HEK293 (cell line): ENCODE results near the gene BTRC.
A peak's percentile ranks its signal among the peaks of the same experiment; 100 is the strongest.

Experiments used
- CTCF ChIA-PET: fragments of 350-600 bp; formaldehyde crosslinking; extraction: SDS; loops from one replicate; lab custom pipeline; 2021; ENCODE audit warnings: antibody characterized with exemption; lab: Yijun Ruan, JAX
- POLR2A ChIA-PET: fragments of 300-600 bp; formaldehyde crosslinking; extraction: SDS; loops from one replicate; lab custom pipeline; 2020; ENCODE audit warnings: antibody characterized with exemption, inconsistent platforms; lab: Yijun Ruan, JAX
- H3K27ac ChIP-seq: fragments of 200-500 bp; sonication (Bioruptor generic); 2 replicates; pipeline ENCODE4 v1.5.1; 2014; ENCODE audit warnings: low read depth, low read length, control low read depth, inconsistent platforms; ENCODE audit errors: extremely low read depth
- H3K36me3 ChIP-seq, 2 experiments: fragments of 200-500 bp in 1 of 2; sonication (Bioruptor generic) in 1 of 2; 1 replicate in 1 of 2; 2 replicates in 1 of 2; pipeline ENCODE4 v1.5.1; 2014 to 2017; ENCODE audit warnings: inconsistent platforms in 2 of 2, low read length in 2 of 2; ENCODE audit not compliant: control insufficient read depth in 2 of 2, insufficient read depth in 1 of 2
- H3K4me1 ChIP-seq: fragments of 200-500 bp; sonication (Bioruptor generic); 2 replicates; pipeline ENCODE4 v1.5.1; 2014; ENCODE audit warnings: mild to moderate bottlenecking, low read length, inconsistent platforms; ENCODE audit not compliant: control insufficient read depth, insufficient read depth
- H3K4me3 ChIP-seq: 2 replicates; pipeline ENCODE4 v1.5.1; 2011; ENCODE audit warnings: low read depth, mild to moderate bottlenecking, control low read depth, low read length, moderate library complexity
- H3K9me3 ChIP-seq: fragments of 200-500 bp; sonication (Bioruptor generic); 2 replicates; pipeline ENCODE4 v1.5.1; 2014; ENCODE audit warnings: low read depth, low read length, inconsistent platforms; ENCODE audit not compliant: control insufficient read depth, insufficient read depth
- BCL11A ChIP-seq: fragments of 450-650 bp; formaldehyde crosslinking; IDR thresholded peaks from 2 replicates; pipeline ENCODE4 v1.5.1; 2016; ENCODE audit warnings: low read depth, missing biosample characterization, missing genetic modification characterization
- EGR2 ChIP-seq: fragments of 450-650 bp; formaldehyde crosslinking; IDR thresholded peaks from 2 replicates; pipeline ENCODE4 v1.5.1; 2016; ENCODE audit warnings: low read depth, missing biosample characterization, missing genetic modification characterization
- GLIS2 ChIP-seq: fragments of 450-650 bp; formaldehyde crosslinking; IDR thresholded peaks from 2 replicates; pipeline ENCODE4 v1.5.1; 2016; ENCODE audit warnings: missing biosample characterization, missing genetic modification characterization
- KLF8 ChIP-seq: fragments of 450-650 bp; formaldehyde crosslinking; IDR thresholded peaks from 2 replicates; pipeline ENCODE4 v1.5.1; 2016; ENCODE audit warnings: missing biosample characterization, missing genetic modification characterization
- PRDM1 ChIP-seq: fragments of 450-650 bp; formaldehyde crosslinking; IDR thresholded peaks from 2 replicates; pipeline ENCODE4; 2016; ENCODE audit warnings: missing biosample characterization, missing genetic modification characterization
- SALL2 ChIP-seq: fragments of 450-650 bp; formaldehyde crosslinking; IDR thresholded peaks from 2 replicates; pipeline ENCODE4 v1.5.0; 2017; ENCODE audit warnings: missing biosample characterization, mild to moderate bottlenecking, missing genetic modification characterization, borderline replicate concordance
- YY2 ChIP-seq: fragments of 450-650 bp; formaldehyde crosslinking; IDR thresholded peaks from 2 replicates; pipeline ENCODE4 v1.5.1; 2016; ENCODE audit warnings: missing biosample characterization, missing genetic modification characterization
- ZBTB8A ChIP-seq: fragments of 450-650 bp; formaldehyde crosslinking; IDR thresholded peaks from 2 replicates; pipeline ENCODE4 v1.5.1; 2016; ENCODE audit warnings: missing biosample characterization, missing genetic modification characterization
- ZEB2 ChIP-seq: fragments of 450-650 bp; formaldehyde crosslinking; IDR thresholded peaks from 2 replicates; pipeline ENCODE4 v1.5.1; 2016; ENCODE audit warnings: missing biosample characterization, missing genetic modification characterization
- ZNF121 ChIP-seq: fragments of 450-650 bp; formaldehyde crosslinking; IDR thresholded peaks from 2 replicates; pipeline ENCODE4 v1.5.1; 2016; ENCODE audit warnings: missing biosample characterization, missing genetic modification characterization
- ZNF138 ChIP-seq: fragments of 450-650 bp; formaldehyde crosslinking; IDR thresholded peaks from 2 replicates; pipeline ENCODE4 v1.5.1; 2016; ENCODE audit warnings: missing biosample characterization, missing genetic modification characterization, borderline replicate concordance
- ZNF16 ChIP-seq: fragments of 450-650 bp; formaldehyde crosslinking; IDR thresholded peaks from 2 replicates; pipeline ENCODE4 v1.5.1; 2016; ENCODE audit warnings: low read depth, missing biosample characterization, missing genetic modification characterization
- ZNF175 ChIP-seq: fragments of 450-650 bp; formaldehyde crosslinking; IDR thresholded peaks from 2 replicates; pipeline ENCODE4 v1.5.1; 2016; ENCODE audit warnings: missing biosample characterization, missing genetic modification characterization
- ZNF311 ChIP-seq: fragments of 450-650 bp; formaldehyde crosslinking; IDR thresholded peaks from 2 replicates; pipeline ENCODE4 v1.5.1; 2017; ENCODE audit warnings: missing biosample characterization, missing genetic modification characterization, borderline replicate concordance
- ZNF394 ChIP-seq: fragments of 450-650 bp; formaldehyde crosslinking; IDR thresholded peaks from 2 replicates; pipeline ENCODE4 v1.5.1; 2016; ENCODE audit warnings: missing biosample characterization, missing genetic modification characterization, mild to moderate bottlenecking, moderate library complexity, borderline replicate concordance
- ZNF571 ChIP-seq: fragments of 450-650 bp; formaldehyde crosslinking; IDR thresholded peaks from 2 replicates; pipeline ENCODE4 v1.5.0; 2017; ENCODE audit warnings: missing biosample characterization, missing genetic modification characterization
- ZNF596 ChIP-seq: fragments of 450-650 bp; IDR thresholded peaks from 2 replicates; pipeline ENCODE4 v1.5.0; 2018; ENCODE audit warnings: missing biosample characterization, mild to moderate bottlenecking, missing genetic modification characterization, moderate library complexity
- ZNF623 ChIP-seq: fragments of 450-650 bp; formaldehyde crosslinking; IDR thresholded peaks from 2 replicates; pipeline ENCODE4 v1.5.1; 2016; ENCODE audit warnings: missing biosample characterization, missing genetic modification characterization
- ZNF660 ChIP-seq: fragments of 450-650 bp; IDR thresholded peaks from 2 replicates; pipeline ENCODE4 v1.5.1; 2018; ENCODE audit warnings: missing biosample characterization, mild to moderate bottlenecking, missing genetic modification characterization
- TF ChIP-seq, protein P1 (sequence below): fragments of 450-650 bp; formaldehyde crosslinking; IDR thresholded peaks from 2 replicates; pipeline ENCODE4 v1.5.1; 2016; ENCODE audit warnings: missing biosample characterization, missing genetic modification characterization
- TF ChIP-seq, protein P2 (sequence below): fragments of 450-650 bp; formaldehyde crosslinking; IDR thresholded peaks from 2 replicates; pipeline ENCODE4 v1.5.1; 2016; ENCODE audit warnings: missing biosample characterization, missing genetic modification characterization, borderline replicate concordance
- TF ChIP-seq, protein P3 (sequence below): fragments of 450-650 bp; formaldehyde crosslinking; IDR thresholded peaks from 2 replicates; pipeline ENCODE4 v1.5.1; 2017; ENCODE audit warnings: missing biosample characterization, missing genetic modification characterization

Gene BTRC

DNA sequence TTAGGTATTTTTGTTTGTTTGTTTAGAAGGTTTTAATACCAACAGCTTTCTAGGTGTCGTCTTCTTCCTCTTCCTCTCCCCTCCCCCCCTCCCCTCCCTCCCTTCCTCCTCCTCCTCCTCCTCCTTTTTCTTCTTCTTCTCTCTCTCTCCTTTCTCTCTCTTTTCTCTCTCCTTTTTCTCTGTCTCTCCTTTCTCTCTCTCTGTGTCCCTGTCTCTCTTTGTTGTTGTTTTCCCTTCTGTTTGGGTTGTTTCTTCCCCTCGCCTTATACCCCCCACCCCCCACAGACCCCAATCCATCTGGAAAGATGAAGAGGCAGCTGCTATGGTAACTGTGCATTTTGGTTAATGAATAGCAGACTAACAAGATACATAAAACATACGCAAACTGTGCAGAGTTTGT lies 75.5 kb downstream of the BTRC start:
- CTCF ChIA-PET = interaction anchor here (0.8 to 1.4 kb wide), 2 partner anchors 10 to 121 kb away, joined by 3 to 7 read pairs; no protein-coding TSS in a partner anchor
- POLR2A ChIA-PET = no interaction called here
- TF ChIP-seq ZNF596 (tag by site-specific recombination) (peak; percentile 86), ZNF623 (tag by site-specific recombination) (no peak), PRDM1 (tag by site-specific recombination) (peak; percentile 85), GLIS2 (tag by site-specific recombination) (no peak), ZNF311 (tag by site-specific recombination) (no peak), ZNF394 (no peak), BCL11A (tag by site-specific recombination) (no peak)
- TF ChIP-seq, protein P1, sequence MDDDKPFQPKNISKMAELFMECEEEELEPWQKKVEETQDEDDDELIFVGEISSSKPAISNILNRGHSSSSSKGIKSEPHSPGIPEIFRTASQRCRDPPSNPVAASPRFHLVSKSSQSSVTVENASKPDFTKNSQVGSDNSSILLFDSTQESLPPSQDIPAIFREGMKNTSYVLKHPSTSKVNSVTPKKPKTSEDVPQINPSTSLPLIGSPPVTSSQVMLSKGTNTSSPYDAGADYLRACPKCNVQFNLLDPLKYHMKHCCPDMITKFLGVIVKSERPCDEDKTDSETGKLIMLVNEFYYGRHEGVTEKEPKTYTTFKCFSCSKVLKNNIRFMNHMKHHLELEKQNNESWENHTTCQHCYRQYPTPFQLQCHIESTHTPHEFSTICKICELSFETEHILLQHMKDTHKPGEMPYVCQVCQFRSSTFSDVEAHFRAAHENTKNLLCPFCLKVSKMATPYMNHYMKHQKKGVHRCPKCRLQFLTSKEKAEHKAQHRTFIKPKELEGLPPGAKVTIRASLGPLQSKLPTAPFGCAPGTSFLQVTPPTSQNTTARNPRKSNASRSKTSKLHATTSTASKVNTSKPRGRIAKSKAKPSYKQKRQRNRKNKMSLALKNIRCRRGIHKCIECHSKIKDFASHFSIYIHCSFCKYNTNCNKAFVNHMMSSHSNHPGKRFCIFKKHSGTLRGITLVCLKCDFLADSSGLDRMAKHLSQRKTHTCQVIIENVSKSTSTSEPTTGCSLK (tag by site-specific recombination) = no peak

DNA sequence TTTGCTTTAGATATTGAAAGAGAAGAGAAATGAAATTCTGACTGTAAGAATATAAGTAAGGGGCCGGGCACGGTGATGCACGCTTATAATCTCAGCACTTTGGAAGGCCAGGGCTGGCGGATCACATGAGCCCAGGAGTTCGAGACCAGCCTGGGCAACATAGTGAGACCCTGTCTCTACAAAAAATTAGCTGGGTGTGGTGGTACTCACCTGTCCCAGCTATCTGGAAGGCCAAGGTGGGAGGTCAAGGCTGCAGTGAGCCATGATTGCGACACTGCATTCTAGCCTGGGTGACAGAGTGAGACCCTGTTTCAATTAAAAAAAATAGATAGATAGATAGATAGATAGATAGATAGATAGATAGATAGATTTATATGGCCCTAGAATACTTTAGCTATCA lies 82.3 kb downstream of the BTRC start:
- peak; percentile 74; the same call in 1 of the 2 replicates for TF ChIP-seq ZNF121 (tag by site-specific recombination)
- TF ChIP-seq YY2 = no peak
- ChIA-PET CTCF (interaction anchor here (0.5 to 2.8 kb wide), 5 partner anchors 14 to 498 kb away, joined by 3 to 14 read pairs (median 4); no protein-coding TSS in a partner anchor), POLR2A (no interaction called here)
- Histone ChIP-seq H3K27ac (no peak overlapping the region), H3K4me3 (no peak overlapping the region), H3K36me3 (no peaks in the 10 kb centered on the region; a peak in 1 of 3 replicates), H3K9me3 (no peaks in the 10 kb centered on the region), H3K4me1 (peaks cover 8% of the 10 kb centered on the region)

More for the DNA sequence above, 75.5 kb downstream of the BTRC start:
- Histone ChIP-seq H3K36me3 (no peaks in the 10 kb centered on the region; a peak in 1 of 3 replicates), H3K27ac (no peak overlapping the region), H3K9me3 (no peaks in the 10 kb centered on the region), H3K4me1 (no peaks in the 10 kb centered on the region), H3K4me3 (no peak overlapping the region)

DNA sequence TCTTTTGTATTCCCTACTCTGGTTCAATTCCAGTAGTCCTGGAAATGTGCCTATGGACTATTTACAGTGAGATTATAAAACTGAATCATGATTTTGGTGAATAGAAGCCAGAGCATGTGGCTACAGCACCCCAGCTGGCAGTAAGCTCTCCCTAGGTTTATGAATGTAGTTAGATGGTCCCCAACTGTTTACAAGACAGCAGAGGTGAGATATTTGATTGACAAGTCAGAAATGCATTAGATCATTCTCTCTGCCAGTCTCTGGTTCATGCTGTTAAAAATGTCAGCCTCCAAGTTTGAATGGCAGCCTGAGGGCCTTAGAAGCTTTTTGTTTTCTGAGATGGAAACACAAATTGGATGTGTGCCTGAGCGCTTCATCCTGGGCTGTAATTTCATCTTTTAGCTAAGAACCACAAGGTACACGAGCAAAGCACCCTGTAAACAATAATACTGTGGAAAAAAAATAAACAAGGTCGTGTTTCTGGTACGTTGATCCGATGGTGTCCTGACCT lies 85.0 kb downstream of the BTRC start:
- H3K4me1 ChIP-seq = peaks cover 14% of the 10 kb centered on the region
- ChIA-PET CTCF (interaction anchor here (1.4 to 9.8 kb wide), 6 partner anchors 9 to 225 kb away, joined by 3 to 92 read pairs (median 18); partner anchors contain the start of gene LBX1), POLR2A (no interaction called here)
- no peaks in the 10 kb centered on the region for H3K36me3 ChIP-seq
- H3K27ac ChIP-seq = no peak overlapping the region
- no peaks in the 10 kb centered on the region for H3K9me3 ChIP-seq
- H3K4me3 ChIP-seq = no peak overlapping the region
- no peak for TF ChIP-seq ZNF16 (tag by site-specific recombination)
- no peak for TF ChIP-seq KLF8 (tag by site-specific recombination)
- no peak for TF ChIP-seq ZNF175 (tag by site-specific recombination)
- TF ChIP-seq ZBTB8A (tag by site-specific recombination) = no peak
- TF ChIP-seq SALL2 (tag by site-specific recombination) = no peak
- TF ChIP-seq, protein P2, sequence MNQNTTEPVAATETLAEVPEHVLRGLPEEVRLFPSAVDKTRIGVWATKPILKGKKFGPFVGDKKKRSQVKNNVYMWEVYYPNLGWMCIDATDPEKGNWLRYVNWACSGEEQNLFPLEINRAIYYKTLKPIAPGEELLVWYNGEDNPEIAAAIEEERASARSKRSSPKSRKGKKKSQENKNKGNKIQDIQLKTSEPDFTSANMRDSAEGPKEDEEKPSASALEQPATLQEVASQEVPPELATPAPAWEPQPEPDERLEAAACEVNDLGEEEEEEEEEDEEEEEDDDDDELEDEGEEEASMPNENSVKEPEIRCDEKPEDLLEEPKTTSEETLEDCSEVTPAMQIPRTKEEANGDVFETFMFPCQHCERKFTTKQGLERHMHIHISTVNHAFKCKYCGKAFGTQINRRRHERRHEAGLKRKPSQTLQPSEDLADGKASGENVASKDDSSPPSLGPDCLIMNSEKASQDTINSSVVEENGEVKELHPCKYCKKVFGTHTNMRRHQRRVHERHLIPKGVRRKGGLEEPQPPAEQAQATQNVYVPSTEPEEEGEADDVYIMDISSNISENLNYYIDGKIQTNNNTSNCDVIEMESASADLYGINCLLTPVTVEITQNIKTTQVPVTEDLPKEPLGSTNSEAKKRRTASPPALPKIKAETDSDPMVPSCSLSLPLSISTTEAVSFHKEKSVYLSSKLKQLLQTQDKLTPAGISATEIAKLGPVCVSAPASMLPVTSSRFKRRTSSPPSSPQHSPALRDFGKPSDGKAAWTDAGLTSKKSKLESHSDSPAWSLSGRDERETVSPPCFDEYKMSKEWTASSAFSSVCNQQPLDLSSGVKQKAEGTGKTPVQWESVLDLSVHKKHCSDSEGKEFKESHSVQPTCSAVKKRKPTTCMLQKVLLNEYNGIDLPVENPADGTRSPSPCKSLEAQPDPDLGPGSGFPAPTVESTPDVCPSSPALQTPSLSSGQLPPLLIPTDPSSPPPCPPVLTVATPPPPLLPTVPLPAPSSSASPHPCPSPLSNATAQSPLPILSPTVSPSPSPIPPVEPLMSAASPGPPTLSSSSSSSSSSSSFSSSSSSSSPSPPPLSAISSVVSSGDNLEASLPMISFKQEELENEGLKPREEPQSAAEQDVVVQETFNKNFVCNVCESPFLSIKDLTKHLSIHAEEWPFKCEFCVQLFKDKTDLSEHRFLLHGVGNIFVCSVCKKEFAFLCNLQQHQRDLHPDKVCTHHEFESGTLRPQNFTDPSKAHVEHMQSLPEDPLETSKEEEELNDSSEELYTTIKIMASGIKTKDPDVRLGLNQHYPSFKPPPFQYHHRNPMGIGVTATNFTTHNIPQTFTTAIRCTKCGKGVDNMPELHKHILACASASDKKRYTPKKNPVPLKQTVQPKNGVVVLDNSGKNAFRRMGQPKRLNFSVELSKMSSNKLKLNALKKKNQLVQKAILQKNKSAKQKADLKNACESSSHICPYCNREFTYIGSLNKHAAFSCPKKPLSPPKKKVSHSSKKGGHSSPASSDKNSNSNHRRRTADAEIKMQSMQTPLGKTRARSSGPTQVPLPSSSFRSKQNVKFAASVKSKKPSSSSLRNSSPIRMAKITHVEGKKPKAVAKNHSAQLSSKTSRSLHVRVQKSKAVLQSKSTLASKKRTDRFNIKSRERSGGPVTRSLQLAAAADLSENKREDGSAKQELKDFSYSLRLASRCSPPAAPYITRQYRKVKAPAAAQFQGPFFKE (tag by site-specific recombination) = no peak
- TF ChIP-seq, protein P3, sequence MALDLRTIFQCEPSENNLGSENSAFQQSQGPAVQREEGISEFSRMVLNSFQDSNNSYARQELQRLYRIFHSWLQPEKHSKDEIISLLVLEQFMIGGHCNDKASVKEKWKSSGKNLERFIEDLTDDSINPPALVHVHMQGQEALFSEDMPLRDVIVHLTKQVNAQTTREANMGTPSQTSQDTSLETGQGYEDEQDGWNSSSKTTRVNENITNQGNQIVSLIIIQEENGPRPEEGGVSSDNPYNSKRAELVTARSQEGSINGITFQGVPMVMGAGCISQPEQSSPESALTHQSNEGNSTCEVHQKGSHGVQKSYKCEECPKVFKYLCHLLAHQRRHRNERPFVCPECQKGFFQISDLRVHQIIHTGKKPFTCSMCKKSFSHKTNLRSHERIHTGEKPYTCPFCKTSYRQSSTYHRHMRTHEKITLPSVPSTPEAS (tag by site-specific recombination) = no peak
- 0 out of 2 replicates have a peak, but pooled peaks have one; percentile 50 for TF ChIP-seq ZEB2 (tag by site-specific recombination)
- TF ChIP-seq ZNF660 (tag by site-specific recombination) = peak; percentile 99
- TF ChIP-seq ZNF138 (tag by site-specific recombination) = no peak
- TF ChIP-seq ZNF121 (tag by site-specific recombination) = no peak
- TF ChIP-seq ZNF571 (tag by site-specific recombination) = no peak
- no peak for TF ChIP-seq EGR2 (tag by site-specific recombination)
